ENCODE data around the gene ZNG1A. TPM values are rescaled to one million over a fixed set of nuclear protein-coding genes. Genes with fewer than 3 reads are reported as not detected.
"Not testable (repeated sequence)": the region's sequence is repeated elsewhere in the genome, so short reads cannot be mapped to it uniquely, and the experiment has no call there.

ZNG1A gene
- total RNA-seq, 1 experiment from 2014 or later, result 19.5 TPM

DNA sequence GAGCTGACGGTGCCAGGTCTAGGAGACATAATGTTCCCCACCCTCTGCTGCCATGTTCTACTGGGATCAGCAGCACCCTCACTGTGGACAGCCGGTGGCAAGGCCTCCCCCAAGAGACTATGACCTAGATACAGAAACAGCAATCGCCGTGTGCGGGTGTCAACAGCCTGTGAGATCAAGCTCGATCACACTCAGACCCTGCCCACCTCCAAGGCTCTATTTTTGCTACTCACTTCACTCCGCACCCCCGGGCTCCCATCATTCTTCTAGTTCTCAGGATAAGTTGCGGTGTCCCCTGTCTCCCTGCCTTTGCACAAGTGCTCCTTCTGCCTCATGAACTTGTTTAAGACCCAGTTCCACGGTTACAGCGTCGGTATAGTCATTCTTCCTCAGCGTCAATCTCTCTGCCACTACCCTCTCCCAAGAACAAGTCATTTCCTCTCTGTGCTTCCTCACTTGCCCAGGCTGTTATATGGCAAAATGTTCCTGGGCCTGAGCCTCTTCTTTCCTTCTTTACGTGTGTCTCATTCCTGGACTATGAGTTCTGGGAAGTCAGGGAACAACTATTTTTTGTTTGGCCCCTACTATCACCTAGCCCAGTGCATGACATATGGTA lies 30.4 kb upstream of the ZNG1A start:
- no peak overlapping the region for H2AFZ ChIP-seq
- no peak overlapping the region for H3K27ac ChIP-seq
- ChIA-PET POLR2A (ENCODE audit: unreplicated experiment) (no interaction called here), CTCF (interaction anchor here (0.5 kb wide), 1 partner anchor 108 kb away, joined by 5 read pairs; no protein-coding TSS in a partner anchor)
- no peaks in the 10 kb centered on the region for H4K20me1 ChIP-seq (ENCODE audit: insufficient read depth)
- H3K9me2 ChIP-seq (ENCODE audit: insufficient read depth), result no peaks in the 10 kb centered on the region
- TF ChIP-seq EZH2 (IDR thresholded peaks at IDR 0.05; ENCODE audit: low read depth), result no peak
- TF ChIP-seq, protein P1, sequence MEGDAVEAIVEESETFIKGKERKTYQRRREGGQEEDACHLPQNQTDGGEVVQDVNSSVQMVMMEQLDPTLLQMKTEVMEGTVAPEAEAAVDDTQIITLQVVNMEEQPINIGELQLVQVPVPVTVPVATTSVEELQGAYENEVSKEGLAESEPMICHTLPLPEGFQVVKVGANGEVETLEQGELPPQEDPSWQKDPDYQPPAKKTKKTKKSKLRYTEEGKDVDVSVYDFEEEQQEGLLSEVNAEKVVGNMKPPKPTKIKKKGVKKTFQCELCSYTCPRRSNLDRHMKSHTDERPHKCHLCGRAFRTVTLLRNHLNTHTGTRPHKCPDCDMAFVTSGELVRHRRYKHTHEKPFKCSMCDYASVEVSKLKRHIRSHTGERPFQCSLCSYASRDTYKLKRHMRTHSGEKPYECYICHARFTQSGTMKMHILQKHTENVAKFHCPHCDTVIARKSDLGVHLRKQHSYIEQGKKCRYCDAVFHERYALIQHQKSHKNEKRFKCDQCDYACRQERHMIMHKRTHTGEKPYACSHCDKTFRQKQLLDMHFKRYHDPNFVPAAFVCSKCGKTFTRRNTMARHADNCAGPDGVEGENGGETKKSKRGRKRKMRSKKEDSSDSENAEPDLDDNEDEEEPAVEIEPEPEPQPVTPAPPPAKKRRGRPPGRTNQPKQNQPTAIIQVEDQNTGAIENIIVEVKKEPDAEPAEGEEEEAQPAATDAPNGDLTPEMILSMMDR (conservative IDR thresholded peaks at IDR 0.05), result no peak
- H3F3A ChIP-seq (ENCODE audit: insufficient read depth, low read depth), result no peaks in the 10 kb centered on the region
- no peaks in the 10 kb centered on the region for H3K9me3 ChIP-seq (ENCODE audit: insufficient read depth, low read depth)
- no peak overlapping the region for H3K4me2 ChIP-seq
- no peaks in the 10 kb centered on the region for H3K4me1 ChIP-seq (replicated peaks; ENCODE audit: insufficient read depth)
- intact Hi-C loops (cut with micrococcal nuclease; ENCODE audit: unreplicated experiment), result no loop called here
- BruUV-seq (replicated peaks), result no TSS peak
- H3K79me2 ChIP-seq (ENCODE audit: low read depth), result no peaks in the 10 kb centered on the region
- H3K36me3 ChIP-seq (ENCODE audit: low read depth), result no peaks in the 10 kb centered on the region
- H3K27me3 ChIP-seq (ENCODE audit: insufficient read depth, low read depth), result no peaks in the 10 kb centered on the region
- DNase-seq, result no peak
- no peak overlapping the region for H3K4me3 ChIP-seq

DNA sequence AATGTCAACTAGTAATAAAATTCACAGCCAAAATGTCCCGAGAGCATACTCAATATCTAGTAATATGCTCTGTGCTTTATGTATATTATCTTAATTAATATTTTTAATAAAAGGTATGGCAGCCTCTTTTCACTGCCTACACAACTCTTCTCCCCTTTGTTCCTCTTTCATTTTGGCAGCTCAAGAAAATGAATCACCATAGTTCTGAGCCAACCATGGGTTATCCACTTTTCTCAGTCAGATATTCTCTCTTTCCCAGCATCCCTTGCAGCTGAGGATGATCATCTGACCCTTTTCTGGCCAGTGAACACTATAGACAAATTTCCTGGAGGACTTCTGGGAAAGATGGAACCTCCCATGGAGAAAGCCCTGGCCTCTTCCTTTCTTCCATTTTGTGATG lies 27.6 kb upstream of the ZNG1A start:
- Histone ChIP-seq H4K20me1 (ENCODE audit: insufficient read depth) (no peaks in the 10 kb centered on the region), H2AFZ (no peak overlapping the region), H3K4me1 (replicated peaks; ENCODE audit: insufficient read depth) (no peaks in the 10 kb centered on the region), H3K9me3 (ENCODE audit: insufficient read depth, low read depth) (no peaks in the 10 kb centered on the region), H3K27ac (no peak overlapping the region), H3K4me2 (no peak overlapping the region), H3K4me3 (no peak overlapping the region), H3F3A (ENCODE audit: insufficient read depth, low read depth) (no peaks in the 10 kb centered on the region), H3K79me2 (ENCODE audit: low read depth) (no peaks in the 10 kb centered on the region), H3K27me3 (ENCODE audit: insufficient read depth, low read depth) (no peaks in the 10 kb centered on the region), H3K9me2 (ENCODE audit: insufficient read depth) (no peaks in the 10 kb centered on the region), H3K36me3 (ENCODE audit: low read depth) (no peaks in the 10 kb centered on the region)
- BruUV-seq (replicated peaks), result no TSS peak
- intact Hi-C loops (cut with micrococcal nuclease; ENCODE audit: unreplicated experiment), result no loop called here
- POLR2A ChIA-PET (ENCODE audit: unreplicated experiment), result no interaction called here
- DNase-seq, result no peak
- no peak for TF ChIP-seq EZH2 (IDR thresholded peaks at IDR 0.05; ENCODE audit: low read depth)
- TF ChIP-seq, protein P1 (conservative IDR thresholded peaks at IDR 0.05), result no peak
- CTCF ChIA-PET, result no interaction called here

DNA sequence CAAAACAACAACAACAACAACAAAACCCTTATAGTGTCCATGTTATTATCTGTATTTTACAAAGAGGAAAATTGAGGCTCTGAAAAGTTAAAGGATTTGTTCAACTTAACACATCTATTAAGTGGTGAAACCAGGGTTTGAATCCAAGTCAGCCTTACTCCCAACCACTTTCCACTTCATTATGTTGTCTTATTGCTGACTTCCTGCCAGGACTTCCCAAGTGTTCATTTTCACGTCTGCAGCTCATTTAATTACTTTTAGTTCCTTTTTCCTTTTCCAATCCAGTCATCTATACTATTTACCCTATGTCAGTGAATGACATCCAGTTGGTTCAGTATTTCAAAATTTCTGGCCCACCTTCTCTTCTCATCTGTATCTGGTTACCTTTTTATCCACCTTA lies 20.7 kb upstream of the ZNG1A start:
- H3K27me3 ChIP-seq (ENCODE audit: insufficient read depth, low read depth); H4K20me1 ChIP-seq (ENCODE audit: insufficient read depth); BruUV-seq (replicated peaks); CTCF ChIA-PET; H3K9me2 ChIP-seq (ENCODE audit: insufficient read depth); H3F3A ChIP-seq (ENCODE audit: insufficient read depth, low read depth); H3K36me3 ChIP-seq (ENCODE audit: low read depth); H3K4me2 ChIP-seq; H3K79me2 ChIP-seq (ENCODE audit: low read depth); POLR2A ChIA-PET (ENCODE audit: unreplicated experiment); H3K4me3 ChIP-seq; H3K9me3 ChIP-seq (ENCODE audit: insufficient read depth, low read depth); H3K27ac ChIP-seq; intact Hi-C loops (cut with micrococcal nuclease; ENCODE audit: unreplicated experiment); DNase-seq; H3K4me1 ChIP-seq (replicated peaks; ENCODE audit: insufficient read depth); H2AFZ ChIP-seq: not testable (repeated sequence)

DNA sequence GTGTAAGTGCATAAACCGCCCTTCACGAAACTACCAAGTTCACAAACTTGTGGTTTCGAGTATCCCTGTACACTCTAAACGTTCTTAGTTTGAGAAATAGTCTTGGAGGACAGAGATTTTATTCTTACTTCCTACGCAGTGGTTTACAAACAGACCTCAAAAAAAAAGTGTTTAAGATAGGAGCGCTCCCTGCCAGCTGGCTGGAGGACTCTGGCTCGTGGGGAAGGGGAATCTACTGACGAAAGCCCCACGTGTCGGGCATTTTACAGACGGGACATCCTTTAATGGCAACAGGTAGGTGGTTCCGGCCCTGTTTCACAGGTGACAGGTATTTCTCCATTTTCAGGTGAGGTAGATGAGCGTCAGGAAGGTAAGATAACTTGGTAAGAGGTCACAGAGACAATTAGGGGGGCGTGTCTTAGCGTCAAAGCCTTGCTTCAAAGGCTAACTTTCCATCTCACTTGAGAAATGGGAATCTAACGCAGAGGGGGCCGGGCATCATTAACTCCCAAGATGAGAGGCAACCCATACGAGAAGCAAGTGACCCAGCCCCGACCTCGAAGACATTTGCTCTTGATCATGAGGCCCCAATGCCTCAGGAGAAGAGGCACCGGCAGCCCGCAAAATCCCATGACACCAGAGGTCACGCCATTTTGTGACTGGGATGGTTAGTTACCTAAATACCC lies 573 bp downstream of the ZNG1A start:
- H3K27me3 ChIP-seq (ENCODE audit: insufficient read depth, low read depth); intact Hi-C loops (cut with micrococcal nuclease; ENCODE audit: unreplicated experiment); BruUV-seq (replicated peaks); H3K9me2 ChIP-seq (ENCODE audit: insufficient read depth); H3K36me3 ChIP-seq (ENCODE audit: low read depth); H4K20me1 ChIP-seq (ENCODE audit: insufficient read depth); H3K79me2 ChIP-seq (ENCODE audit: low read depth); DNase-seq; POLR2A ChIA-PET (ENCODE audit: unreplicated experiment); H3K4me1 ChIP-seq (replicated peaks; ENCODE audit: insufficient read depth); H3K9me3 ChIP-seq (ENCODE audit: insufficient read depth, low read depth); CTCF ChIA-PET; H3F3A ChIP-seq (ENCODE audit: insufficient read depth, low read depth); H2AFZ ChIP-seq: not testable (repeated sequence)
- Histone ChIP-seq H3K4me2 (peak overlapping the region; percentile 73), H3K4me3 (peak overlapping the region; percentile 49; the same call in 1 of the 2 replicates), H3K27ac (0 out of 2 replicates have a peak overlapping the region, but pooled peaks have one; percentile 39)

DNA sequence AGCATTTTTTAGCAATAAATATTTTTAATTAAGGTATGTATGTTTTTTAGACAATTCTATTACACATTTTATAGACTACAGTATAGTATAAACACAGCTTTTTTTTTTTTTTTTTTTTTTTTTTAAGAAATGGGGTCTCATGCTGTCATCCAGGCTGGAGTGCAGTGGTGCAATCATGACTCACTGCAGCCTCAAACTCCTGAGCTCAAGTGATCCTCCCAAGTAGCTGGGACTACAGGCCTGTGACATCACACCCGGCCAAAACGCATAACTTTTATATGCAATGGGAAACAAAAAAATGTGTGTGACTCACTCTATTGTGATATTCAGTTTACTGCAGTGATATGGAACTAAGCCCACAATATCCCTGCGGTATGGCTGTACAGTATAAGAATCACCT lies 9.1 kb downstream of the ZNG1A start:
- H2AFZ ChIP-seq; H3K4me1 ChIP-seq (replicated peaks; ENCODE audit: insufficient read depth); H3K4me3 ChIP-seq; intact Hi-C loops (cut with micrococcal nuclease; ENCODE audit: unreplicated experiment); H3K27ac ChIP-seq; H3K27me3 ChIP-seq (ENCODE audit: insufficient read depth, low read depth); POLR2A ChIA-PET (ENCODE audit: unreplicated experiment); CTCF ChIA-PET; H3K79me2 ChIP-seq (ENCODE audit: low read depth); H3K36me3 ChIP-seq (ENCODE audit: low read depth); DNase-seq; H4K20me1 ChIP-seq (ENCODE audit: insufficient read depth); H3K9me2 ChIP-seq (ENCODE audit: insufficient read depth); H3K4me2 ChIP-seq; H3K9me3 ChIP-seq (ENCODE audit: insufficient read depth, low read depth); BruUV-seq (replicated peaks); H3F3A ChIP-seq (ENCODE audit: insufficient read depth, low read depth): not testable (repeated sequence)

DNA sequence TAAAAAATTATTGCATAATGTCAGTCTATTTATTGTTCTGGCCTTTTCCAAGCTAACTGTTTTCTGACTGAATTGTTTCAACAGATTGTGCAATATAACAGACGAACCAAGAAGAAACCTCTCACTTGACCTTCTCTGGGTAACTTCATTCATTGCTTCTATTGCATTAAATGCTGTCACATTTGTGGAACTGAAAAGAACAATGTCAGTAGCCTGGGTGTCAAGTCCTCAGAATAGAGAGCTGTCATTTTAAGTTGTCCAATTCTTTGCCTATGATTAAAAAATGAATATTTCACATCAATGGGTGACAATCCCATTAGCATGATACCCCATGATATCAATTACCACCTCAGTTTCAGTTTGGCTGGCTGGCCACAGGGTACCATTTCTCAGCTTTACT lies 19.0 kb downstream of the ZNG1A start:
- H2AFZ ChIP-seq; POLR2A ChIA-PET (ENCODE audit: unreplicated experiment); H3K9me2 ChIP-seq (ENCODE audit: insufficient read depth); H4K20me1 ChIP-seq (ENCODE audit: insufficient read depth); intact Hi-C loops (cut with micrococcal nuclease; ENCODE audit: unreplicated experiment); H3K9me3 ChIP-seq (ENCODE audit: insufficient read depth, low read depth); H3K79me2 ChIP-seq (ENCODE audit: low read depth); H3F3A ChIP-seq (ENCODE audit: insufficient read depth, low read depth); DNase-seq; H3K4me1 ChIP-seq (replicated peaks; ENCODE audit: insufficient read depth); H3K27me3 ChIP-seq (ENCODE audit: insufficient read depth, low read depth); H3K27ac ChIP-seq; H3K36me3 ChIP-seq (ENCODE audit: low read depth); CTCF ChIA-PET; H3K4me2 ChIP-seq; BruUV-seq (replicated peaks); H3K4me3 ChIP-seq: not testable (repeated sequence)

All from PC-9 (cell line).